ENCODE measurements around the gene MREG. TPM values are rescaled to one million over a fixed set of nuclear protein-coding genes. Genes with fewer than 3 reads are reported as not detected.

Gene MREG
- total and polyA plus RNA-seq, 4 donors: 0.87 to 3.1 (median 2.7) TPM

DNA sequence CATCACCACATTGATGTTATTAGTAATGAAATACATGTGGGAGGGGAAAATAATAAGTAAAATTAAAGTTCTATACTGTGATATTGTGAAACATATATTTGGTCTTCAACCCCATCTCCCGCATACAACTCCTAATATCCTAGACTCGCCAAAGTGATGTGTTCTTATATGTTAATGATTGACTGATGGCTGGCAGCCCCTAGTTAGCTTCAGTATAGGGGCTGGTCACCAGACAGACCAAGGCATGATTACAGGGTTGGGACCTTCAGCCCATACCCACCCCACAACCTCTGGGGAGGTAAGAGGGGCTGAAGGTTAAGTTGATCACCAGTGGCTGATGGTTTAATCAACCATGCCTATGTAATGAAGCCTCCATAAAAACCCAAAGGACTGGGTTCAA, 28.1 kb upstream of the MREG start:
- WGBS: 40% methylated on average over 2 of the region's 2 CpGs
- Histone ChIP-seq H3K4me1 (ENCODE audit: control insufficient read depth in 4 of 4, insufficient read depth in 4 of 4, low read length in 3 of 4) (peaks cover 0 to 3% (median under 1%) of the 10 kb centered on the region in 4 donors), H3K27ac (ENCODE audit: low read depth in 1 of 2, low read length in 2 of 2) (no peak overlapping the region), H3K9ac (ENCODE audit: low read depth in 1 of 2, low read length in 2 of 2) (no peak overlapping the region), H3K27me3 (ENCODE audit: control insufficient read depth in 4 of 4, insufficient read depth in 4 of 4, low read length in 3 of 4) (no peaks in the 10 kb centered on the region), H3K4me3 (ENCODE audit: low read depth in 1 of 3, low read length in 3 of 3) (no peak overlapping the region), H3K36me3 (ENCODE audit: control insufficient read depth in 4 of 4, insufficient read depth in 3 of 4, low read depth in 1 of 4, low read length in 3 of 4) (peaks cover 7 to 72% (median 48%) of the 10 kb centered on the region in 4 donors), H3K9me3 (ENCODE audit: control insufficient read depth in 4 of 4, low read length in 3 of 4) (no peaks in the 10 kb centered on the region)
- DNase-seq (ENCODE audit: low spot score): no peak
- TF ChIP-seq JUND (IDR thresholded peaks at IDR 0.05) (no peak), FOXA2 (IDR thresholded peaks at IDR 0.05) (no peak), ATF3 (IDR thresholded peaks at IDR 0.05) (no peak)

DNA sequence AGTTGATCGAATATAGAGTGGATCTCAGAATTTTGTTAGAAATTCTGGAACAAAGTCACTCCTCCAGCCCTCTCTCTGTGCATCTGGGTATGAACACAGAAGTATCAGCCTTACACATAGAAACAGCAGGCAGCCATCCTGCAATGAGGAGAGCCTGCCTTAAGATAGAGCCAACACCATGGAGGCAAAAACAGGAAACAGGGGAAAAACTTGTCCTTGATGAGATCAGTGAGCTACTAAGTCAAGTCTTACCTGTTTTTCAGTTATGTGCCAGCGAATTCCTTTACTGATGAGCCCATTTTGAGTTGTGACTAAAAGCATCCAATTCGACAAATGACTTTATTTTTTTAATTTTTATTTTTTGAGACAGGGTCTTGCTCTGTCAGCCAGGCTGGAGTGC, 26.6 kb upstream of the MREG start:
- H3K27me3 ChIP-seq (ENCODE audit: control insufficient read depth in 4 of 4, insufficient read depth in 4 of 4, low read length in 3 of 4): no peaks in the 10 kb centered on the region
- H3K27ac ChIP-seq (ENCODE audit: low read depth in 1 of 2, low read length in 2 of 2): no peak overlapping the region
- no peaks in the 10 kb centered on the region for H3K9me3 ChIP-seq (ENCODE audit: control insufficient read depth in 4 of 4, low read length in 3 of 4)
- peaks cover 0 to 3% (median under 1%) of the 10 kb centered on the region in 4 donors for H3K4me1 ChIP-seq (ENCODE audit: control insufficient read depth in 4 of 4, insufficient read depth in 4 of 4, low read length in 3 of 4)
- peaks cover 12 to 72% (median 53%) of the 10 kb centered on the region in 4 donors for H3K36me3 ChIP-seq (ENCODE audit: control insufficient read depth in 4 of 4, insufficient read depth in 3 of 4, low read depth in 1 of 4, low read length in 3 of 4)
- TF ChIP-seq HNF4A (conservative IDR thresholded peaks at IDR 0.05): no peak
- TF ChIP-seq RAD21 (IDR thresholded peaks at IDR 0.05): no peak
- TF ChIP-seq, protein P1, sequence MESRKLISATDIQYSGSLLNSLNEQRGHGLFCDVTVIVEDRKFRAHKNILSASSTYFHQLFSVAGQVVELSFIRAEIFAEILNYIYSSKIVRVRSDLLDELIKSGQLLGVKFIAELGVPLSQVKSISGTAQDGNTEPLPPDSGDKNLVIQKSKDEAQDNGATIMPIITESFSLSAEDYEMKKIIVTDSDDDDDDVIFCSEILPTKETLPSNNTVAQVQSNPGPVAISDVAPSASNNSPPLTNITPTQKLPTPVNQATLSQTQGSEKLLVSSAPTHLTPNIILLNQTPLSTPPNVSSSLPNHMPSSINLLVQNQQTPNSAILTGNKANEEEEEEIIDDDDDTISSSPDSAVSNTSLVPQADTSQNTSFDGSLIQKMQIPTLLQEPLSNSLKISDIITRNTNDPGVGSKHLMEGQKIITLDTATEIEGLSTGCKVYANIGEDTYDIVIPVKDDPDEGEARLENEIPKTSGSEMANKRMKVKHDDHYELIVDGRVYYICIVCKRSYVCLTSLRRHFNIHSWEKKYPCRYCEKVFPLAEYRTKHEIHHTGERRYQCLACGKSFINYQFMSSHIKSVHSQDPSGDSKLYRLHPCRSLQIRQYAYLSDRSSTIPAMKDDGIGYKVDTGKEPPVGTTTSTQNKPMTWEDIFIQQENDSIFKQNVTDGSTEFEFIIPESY (IDR thresholded peaks at IDR 0.05): no peak
- no peak for TF ChIP-seq YY1 (IDR thresholded peaks at IDR 0.05)
- TF ChIP-seq, protein P2, sequence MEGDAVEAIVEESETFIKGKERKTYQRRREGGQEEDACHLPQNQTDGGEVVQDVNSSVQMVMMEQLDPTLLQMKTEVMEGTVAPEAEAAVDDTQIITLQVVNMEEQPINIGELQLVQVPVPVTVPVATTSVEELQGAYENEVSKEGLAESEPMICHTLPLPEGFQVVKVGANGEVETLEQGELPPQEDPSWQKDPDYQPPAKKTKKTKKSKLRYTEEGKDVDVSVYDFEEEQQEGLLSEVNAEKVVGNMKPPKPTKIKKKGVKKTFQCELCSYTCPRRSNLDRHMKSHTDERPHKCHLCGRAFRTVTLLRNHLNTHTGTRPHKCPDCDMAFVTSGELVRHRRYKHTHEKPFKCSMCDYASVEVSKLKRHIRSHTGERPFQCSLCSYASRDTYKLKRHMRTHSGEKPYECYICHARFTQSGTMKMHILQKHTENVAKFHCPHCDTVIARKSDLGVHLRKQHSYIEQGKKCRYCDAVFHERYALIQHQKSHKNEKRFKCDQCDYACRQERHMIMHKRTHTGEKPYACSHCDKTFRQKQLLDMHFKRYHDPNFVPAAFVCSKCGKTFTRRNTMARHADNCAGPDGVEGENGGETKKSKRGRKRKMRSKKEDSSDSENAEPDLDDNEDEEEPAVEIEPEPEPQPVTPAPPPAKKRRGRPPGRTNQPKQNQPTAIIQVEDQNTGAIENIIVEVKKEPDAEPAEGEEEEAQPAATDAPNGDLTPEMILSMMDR (IDR thresholded peaks at IDR 0.05; ENCODE audit: low read depth, low read length, missing input control): no peak
- no peak for TF ChIP-seq HNF4G (IDR thresholded peaks at IDR 0.05)
- TF ChIP-seq, protein P3, sequence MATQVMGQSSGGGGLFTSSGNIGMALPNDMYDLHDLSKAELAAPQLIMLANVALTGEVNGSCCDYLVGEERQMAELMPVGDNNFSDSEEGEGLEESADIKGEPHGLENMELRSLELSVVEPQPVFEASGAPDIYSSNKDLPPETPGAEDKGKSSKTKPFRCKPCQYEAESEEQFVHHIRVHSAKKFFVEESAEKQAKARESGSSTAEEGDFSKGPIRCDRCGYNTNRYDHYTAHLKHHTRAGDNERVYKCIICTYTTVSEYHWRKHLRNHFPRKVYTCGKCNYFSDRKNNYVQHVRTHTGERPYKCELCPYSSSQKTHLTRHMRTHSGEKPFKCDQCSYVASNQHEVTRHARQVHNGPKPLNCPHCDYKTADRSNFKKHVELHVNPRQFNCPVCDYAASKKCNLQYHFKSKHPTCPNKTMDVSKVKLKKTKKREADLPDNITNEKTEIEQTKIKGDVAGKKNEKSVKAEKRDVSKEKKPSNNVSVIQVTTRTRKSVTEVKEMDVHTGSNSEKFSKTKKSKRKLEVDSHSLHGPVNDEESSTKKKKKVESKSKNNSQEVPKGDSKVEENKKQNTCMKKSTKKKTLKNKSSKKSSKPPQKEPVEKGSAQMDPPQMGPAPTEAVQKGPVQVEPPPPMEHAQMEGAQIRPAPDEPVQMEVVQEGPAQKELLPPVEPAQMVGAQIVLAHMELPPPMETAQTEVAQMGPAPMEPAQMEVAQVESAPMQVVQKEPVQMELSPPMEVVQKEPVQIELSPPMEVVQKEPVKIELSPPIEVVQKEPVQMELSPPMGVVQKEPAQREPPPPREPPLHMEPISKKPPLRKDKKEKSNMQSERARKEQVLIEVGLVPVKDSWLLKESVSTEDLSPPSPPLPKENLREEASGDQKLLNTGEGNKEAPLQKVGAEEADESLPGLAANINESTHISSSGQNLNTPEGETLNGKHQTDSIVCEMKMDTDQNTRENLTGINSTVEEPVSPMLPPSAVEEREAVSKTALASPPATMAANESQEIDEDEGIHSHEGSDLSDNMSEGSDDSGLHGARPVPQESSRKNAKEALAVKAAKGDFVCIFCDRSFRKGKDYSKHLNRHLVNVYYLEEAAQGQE (IDR thresholded peaks at IDR 0.05): no peak
- TF ChIP-seq FOXA2 (IDR thresholded peaks at IDR 0.05): no peak
- TF ChIP-seq RXRA (IDR thresholded peaks at IDR 0.05): no peak
- no peak for TF ChIP-seq EGR1 (IDR thresholded peaks at IDR 0.05; ENCODE audit: low read depth in 2 of 2)
- no peak for TF ChIP-seq SP1 (IDR thresholded peaks at IDR 0.05)
- no peak for TF ChIP-seq GABPA (IDR thresholded peaks at IDR 0.05 in 1 of 2, conservative IDR thresholded peaks at IDR 0.05 in 1 of 2)
- TF ChIP-seq FOXA1 (IDR thresholded peaks at IDR 0.05): no peak
- no peak for TF ChIP-seq ATF3 (IDR thresholded peaks at IDR 0.05)
- no peak for DNase-seq (ENCODE audit: low spot score)
- no peak overlapping the region for H3K9ac ChIP-seq (ENCODE audit: low read depth in 1 of 2, low read length in 2 of 2)
- no peak overlapping the region for H3K4me3 ChIP-seq (ENCODE audit: low read depth in 1 of 3, low read length in 3 of 3)
- 94% methylated on average over 3 of the region's 3 CpGs for WGBS

Measured in liver (tissue), 9 donors.